ENCODE results near the gene HOXA1.

GRCh38 chr7:27073076-27073475 lies 22.7 kb downstream of the HOXA1 start:
- TF ChIP-seq POLR2A (IDR thresholded peaks at IDR 0.05; ENCODE audit: low read length) (no peak), GATA1 (IDR thresholded peaks at IDR 0.05; ENCODE audit: low read depth, low read length) (no peak)

Measured in erythroblast (primary cell).